DMS 273 (cell line): Measurements from ENCODE around the gene RNF166.

Experiments
- DNase-seq: peaks from one replicate; lab custom pipeline; 2025; ENCODE audit not compliant: unreplicated experiment; lab: John Stamatoyannopoulos, UW

RNF166 gene

DNA sequence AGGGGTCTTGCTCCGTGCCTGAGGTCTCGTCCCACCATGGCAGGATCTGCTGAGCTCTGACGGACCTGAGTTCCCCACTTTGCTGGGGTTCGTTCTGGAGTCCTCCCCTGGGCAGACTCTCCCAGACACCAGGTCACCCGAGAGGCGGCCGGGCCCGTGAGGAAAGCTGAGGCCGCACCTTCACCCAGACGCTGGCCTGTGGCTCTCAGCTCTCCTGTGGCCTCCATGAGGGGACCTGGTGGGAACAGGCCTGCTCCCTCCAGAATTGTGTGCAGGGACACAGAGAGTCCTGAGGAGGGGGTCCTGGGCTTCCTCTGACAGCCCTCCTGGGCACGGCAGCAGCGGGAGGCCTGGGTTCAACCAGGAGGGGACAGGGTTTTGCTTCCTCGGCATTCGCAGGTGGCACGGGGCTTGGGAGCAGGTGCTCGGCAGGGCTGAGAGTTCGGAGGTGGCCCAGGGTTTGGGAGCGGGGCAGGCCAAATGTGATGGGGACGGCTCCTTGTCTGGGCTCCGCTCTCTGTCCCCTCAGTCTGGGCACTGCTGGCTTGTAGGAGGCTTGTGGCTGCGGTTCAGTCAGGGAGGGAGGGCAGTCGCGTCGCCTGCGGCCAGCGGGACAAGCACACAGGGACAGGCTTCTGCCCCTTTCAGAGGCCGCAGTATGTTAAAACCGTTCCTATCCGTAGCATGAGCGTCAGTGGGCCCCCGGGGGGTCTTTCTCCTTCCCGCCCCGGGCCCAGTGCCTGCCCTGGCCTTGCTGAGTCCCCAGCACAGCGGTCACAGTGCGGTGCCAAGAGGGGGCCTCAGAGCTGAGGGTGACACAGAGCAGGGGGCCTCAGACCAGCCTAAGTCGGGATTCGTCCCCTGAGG, 11.8 kb downstream of the RNF166 start:
- no peak for DNase-seq

DNA sequence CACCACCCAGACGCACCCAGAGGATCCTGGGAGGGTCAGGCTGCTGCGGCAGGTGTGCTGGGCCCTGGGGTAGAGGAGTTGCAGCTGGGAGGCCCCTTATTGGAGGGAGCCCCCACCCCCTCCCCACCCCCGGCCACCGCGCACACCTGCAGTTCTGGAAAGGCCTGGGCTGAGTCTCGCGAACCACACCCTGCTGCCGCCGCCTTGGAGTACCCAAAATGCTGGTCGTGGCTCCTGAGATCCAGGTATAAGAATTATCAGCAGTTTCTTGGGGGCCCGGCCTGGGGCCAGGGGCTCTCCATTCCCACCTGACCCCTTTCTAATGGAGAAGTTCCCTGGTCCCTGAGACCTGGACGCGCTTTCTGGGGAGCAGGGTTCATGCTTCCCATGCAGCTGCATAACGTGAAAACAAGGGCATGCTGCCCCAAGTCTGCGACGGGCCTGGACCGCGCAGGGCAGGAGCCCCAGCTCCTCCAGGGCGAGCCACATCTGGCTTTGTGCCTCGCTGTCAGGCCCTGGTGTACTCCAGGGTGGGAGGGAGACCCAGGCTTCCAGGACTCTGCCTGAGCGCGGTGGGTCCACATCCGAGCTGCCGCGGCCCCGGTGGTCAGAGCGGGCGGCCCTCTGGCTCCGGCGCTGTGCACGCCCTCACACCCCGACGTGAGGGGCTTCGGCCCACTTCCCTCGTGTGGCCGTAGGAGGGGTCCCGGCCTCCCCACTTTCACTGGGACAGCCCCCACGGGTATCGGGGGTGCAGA, 12.6 kb downstream of the RNF166 start:
- no peak for DNase-seq

DNA sequence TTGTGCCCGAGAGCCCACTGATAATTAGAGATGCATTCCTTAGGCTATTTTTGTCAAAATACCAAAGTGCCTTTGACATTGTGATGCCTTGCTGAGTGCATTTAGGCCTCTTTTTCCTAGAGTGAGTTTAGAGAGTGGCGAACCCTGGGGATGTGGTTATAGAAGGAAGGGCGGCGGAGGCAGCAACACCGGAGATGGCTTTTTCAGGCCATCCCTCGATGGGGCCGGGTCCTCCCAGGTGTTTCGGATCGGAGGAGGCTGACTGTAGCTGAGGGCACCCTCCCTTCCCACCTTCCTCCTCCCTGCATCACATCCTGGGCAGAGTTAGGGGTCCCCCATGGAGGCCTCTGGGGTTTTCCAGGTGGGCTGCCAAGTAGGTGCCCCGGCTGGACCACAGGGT, 13.3 kb downstream of the RNF166 start:
- DNase-seq: no peak

DNA sequence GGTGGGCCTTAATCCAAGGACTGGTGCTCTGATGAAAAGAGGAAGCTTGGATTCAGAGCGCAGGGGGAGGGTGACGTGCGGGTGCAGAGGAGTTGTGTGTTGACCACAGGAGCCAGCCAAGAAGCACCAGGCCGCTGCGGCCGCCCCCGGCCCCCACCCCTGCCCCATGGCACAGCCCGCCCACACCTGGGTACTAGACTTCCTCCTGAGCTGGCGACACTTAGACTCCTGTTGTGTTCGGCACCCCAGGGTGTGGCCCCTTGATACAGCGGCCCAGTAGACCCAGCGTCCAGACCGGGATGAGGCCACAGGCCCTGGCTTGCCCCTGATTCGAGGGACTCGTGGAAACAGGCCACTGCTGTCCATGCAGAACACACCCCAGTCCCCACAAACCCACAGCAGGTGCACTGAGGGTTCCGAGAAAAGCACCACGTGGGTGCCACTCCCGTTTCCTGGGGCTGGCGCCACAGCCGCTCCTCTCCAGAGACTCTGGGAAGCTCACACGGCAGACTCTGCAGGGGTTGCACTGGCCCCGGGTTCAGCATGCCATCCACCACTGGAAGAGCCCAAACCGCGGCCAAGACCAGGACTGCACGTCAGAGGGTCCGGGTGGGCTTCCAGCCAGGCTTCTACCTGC, 14.2 kb downstream of the RNF166 start:
- DNase-seq: no peak

DNA sequence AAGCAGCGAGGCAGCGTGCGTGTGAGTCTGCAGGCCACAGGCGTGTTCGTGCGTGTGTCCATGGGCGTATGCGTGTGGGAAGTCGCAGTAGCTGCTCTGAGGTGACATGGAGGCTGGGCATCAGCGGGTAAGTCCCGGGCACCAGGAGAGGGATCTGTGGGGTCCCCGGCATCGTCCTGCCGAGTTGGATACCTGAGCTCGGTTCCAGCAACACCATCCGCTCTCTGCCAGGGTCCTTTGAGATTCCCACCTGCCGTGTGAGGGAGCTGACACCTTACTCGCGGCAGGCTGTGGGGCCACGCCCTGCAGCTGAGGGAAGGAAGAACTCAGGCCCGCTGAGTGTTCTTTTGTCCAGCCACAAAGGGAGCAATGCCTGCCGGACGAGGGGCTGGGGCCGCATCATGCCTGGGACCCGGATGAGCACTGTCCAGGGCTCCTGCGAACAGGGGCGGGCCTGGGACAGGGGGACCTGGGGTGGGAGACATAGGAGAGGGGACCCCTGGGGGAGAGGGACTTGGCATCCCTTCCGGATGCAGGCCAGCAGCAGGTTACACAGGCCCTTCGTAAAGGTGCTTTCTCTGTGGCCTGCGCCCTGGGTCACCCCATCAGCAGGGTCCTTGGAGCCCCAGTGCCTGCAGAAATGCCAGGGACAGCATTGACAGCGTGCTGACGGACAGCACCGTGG, 14.9 kb downstream of the RNF166 start:
- DNase-seq: no peak

DNA sequence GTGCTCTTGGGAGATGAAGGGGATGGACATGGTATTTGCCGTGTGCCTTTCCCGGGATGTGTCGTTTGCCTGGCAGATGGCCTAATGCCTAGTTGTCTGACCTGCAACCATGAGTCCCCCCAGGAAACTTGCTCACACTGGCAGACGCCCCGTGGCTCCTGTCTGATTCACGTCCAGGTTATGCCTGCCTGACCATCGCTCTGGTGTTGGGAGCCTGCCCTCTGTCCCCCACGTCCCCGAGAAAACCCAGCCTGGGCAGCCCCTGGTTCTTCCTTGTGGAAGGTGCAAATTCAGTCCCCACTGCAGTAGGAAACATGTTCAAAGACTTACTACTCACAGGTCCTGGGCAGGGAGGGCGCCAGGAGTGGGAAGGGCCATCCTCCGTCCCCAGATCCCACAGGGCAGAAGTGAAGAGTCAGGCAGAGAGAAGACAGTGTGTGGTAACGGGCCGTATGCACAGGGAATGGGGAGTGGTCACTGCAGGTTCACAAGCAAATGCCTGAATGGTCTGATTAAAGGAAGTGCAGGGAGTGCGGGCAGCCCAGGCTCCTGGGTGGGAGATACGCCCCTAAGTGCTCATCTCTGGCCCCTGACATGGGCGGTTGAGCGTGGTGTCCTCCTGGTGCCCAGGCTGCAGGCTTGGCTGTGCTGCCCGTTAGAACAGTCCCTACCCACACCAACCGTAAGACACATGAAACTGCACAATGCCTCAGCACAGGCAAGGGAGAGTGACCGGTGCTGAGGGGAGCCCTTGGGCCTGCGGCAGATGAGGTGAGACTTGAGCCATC, 15.7 kb downstream of the RNF166 start:
- DNase-seq: no peak

DNA sequence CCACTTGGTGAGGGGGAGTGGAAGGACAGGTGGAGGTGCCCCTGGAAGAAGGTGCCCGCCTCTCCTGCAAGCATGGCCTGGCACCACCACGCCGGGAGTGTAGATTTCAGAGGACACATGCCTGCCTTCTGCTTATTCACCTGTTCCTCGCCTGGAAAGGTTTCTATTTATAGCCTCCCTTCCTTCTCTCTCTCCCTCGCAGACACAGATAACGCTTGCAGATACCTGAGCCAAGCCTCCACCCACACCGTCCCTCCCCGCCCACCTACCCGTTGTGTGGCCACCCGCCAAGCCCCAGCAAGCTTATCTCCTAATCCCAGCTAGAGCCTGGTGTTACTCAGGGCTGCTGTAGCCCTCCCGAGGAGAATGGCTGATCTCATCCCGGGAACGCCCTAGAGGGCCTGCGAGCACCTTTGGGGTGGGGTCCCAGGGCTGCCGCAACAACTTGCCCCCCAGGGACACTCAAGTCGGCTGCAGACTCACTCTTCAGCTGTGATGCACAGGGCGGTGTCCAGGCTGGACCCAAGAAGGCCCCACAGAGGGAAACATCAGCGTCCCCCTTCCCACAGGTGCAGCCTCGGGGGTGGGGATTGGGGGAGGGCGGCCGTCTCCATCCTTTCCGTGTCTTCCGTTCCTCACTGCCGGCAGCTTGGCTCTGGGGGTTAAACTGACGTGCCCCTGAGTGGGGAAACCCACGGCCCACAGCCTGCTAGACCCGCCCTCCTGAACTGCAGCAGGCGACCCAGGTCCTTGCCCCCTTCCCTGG, 18.0 kb downstream of the RNF166 start:
- DNase-seq: peak; percentile 57

DNA sequence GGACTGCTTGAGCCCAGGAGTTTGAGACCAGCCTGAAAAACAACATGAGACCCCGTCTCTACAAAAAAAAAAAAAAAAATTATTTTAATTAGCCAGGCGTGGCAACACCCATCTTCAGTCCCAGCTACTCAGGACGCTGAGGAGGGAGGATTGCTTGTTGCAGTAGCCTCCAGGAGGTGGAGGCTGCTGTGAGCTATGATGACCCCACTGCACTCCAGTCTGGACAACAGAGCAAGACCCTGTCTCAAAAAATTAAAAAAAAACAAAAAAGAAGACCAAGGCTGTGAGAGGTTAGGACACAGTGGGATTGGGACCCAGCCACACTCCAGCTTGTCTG, 18.6 kb downstream of the RNF166 start:
- no peak for DNase-seq

DNA sequence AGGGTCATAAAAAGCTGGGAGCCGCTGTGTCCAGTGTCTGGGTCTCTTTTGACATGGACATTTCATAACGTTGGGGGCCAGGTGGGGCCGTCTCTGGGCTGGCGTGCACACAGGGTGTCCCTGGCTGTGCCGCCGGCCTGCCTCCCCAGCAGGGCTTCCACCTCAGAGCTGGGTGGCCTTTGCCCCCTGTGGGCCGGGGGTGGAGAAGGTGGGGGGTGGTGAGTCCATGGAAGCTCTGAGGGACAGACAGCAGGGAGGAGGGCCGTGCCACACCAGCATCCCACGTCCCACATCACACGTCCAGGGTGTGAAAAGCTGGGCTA, 19.0 kb downstream of the RNF166 start:
- no peak for DNase-seq

DNA sequence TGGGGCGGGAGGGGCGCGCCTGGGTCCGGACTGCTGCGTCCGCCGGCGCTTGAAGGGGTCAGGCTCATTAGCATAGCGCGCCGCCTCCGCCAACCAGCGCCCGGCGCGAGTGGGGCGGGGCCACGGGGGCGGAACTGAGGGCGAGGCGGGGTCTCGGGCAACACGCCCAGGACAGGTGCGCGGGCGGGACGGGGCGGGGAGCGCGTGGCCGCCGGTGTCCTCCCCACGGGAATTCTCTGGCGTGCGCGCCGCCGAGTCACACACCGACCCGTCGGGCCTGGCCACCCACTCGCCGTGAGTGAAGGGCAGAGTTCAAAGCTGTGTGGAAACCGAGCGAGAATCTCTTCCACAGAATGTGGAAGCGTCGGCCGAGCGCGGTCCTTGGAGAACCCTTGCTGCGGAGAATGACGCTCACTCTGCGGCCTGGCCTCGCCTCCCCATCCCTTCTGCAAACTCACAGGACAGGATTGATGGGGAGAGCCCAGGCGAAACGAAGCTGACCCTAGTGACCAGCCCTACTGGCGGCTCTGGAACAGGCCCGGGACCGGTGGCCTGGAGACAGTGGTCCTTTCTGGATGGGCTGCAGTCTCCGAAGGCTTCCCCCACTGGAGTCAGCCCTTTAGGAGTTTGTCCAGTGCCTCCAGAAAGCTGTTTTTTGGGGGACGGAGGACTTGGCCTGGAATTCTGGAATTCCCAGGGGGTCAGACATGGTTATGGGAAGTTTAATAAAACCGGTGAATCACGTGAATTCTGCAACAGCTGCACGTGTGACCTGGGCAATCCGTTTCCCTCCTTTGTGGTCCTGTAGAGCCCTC, 19.6 kb downstream of the RNF166 start, which contains the start of gene SNAI3:
SNAI3 (minus strand) TSS at position 69 of the 815 bp plus-strand sequence. CDS start 101 bp downstream, outside the sequence.
- DNase-seq: peak; percentile 91

DNA sequence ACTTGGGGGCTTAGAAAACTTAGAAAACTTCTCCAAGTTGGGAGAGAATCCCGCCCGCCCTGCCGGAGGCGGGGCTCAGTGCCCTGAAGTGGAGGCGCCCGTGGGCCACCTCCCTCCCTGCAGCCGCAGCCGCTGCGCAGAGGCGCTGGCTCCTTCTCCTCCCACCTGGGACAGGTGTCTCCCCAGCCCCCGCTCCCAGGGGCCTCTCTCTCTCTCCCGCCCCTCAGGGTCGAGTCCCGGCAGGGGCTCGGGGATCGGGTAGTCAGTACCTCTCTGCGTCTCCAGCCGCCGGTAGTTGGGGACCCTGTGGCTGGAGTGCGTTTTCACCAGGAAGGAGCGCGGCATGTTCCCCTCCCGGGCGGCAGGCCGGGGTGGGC, 20.2 kb downstream of the RNF166 start:
- peak; percentile 68 for DNase-seq

DNA sequence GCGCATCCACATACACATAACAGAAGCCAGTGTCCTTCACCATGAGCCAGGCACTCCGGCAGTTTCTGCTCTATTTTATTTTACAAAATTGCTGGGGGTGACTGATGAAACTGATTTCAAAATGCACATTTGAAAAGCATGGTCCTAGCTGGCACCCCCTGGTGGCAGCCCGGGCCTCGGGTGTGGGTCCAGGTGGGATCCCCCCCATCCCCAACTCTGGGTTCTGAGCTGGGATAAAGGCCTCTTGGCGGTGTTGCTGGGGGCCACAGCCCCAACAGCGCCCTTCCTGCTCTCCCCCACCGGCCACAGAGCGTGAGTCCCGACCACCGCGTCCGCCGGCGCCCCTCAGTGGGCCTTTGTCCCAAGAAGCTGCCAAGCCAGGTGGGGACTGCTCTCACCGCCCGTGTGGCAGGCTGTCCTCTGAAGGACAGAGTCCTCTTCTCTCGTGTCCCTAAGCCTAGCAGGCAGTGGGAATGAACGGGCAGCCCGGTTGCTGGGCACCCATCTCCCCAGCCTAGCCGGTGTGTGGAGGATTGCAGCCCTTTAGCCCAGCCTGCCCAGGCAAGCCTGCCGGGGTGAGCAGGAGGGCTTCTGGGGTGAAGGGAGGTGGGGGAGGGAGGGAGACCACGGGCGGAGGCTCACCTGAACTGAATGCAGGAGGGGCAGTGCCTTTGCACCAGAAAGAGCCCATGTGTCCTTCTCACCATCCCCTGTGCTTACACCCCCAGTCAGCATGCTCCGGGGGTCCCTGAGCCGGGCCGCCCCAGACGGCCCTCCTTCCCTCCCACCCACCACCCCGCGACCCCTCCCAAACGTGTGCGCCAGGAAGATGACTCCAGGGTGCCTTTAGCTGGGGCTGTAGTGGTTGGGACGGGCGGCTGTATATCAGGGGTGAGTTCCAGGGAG, 20.8 kb downstream of the RNF166 start:
- peak; percentile 67 for DNase-seq

DNA sequence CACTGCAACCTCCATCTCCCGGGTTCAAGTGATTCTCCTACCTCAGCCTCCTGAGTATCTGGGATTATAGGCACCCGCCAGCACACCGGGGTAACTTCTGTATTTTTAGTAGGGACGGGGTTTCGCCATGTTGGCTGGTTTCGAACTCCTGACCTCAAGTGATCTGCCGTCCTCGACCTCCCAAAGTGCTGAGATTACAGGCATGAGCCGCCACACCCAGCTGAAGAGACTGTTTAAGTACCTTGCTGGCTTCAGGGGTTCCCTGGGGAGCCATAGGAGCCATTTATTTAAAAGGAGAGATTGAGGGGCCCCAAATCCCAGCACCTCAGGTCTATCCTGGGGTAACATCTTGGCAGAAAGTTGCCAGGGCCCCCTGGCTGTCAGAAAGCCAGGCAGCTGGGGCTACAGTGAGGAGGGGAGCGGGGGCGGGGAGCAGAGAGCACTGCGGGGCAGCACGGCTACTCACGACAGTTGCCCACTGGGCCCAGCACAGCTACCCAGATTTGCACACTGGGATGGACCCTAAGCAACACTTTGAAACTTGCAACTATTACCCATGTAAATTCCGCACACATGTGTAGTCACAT, 21.5 kb downstream of the RNF166 start:
- no peak for DNase-seq

DNA sequence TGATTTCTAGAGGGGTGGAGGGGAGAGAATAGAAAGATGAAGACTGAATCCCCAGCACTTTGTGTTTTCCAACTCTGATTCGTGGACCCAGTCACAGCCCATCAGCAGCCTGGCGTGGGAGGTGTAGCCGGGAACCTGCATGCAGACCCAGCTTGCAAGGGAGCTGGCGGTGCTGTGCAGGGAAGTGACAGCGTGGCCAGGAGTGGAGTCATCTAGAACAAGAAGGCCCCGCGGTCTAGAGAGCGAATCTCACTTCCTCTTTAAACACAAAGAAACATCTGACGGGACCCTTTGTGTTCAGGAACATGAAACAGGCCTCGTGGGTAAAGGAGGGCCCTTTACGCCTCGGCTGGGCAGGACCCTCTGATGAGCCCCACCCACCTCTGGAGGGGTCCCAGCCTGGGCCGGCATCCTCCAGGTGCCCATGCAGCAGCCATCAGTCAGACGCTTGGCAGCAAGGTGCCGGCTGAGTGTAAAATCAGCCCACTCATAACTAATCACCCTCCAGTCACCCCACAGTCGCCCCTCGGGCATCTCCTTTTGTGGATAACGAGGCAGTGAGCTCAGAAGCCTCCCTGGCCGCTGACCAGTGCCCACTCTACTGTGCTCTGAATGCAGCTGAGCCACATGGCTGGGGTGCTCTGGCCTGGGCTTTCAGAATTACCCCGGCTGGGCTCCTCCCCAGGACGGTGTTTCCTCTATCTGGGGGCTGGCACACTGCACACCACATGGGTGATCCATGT, 24.3 kb downstream of the RNF166 start:
- DNase-seq: no peak

DNA sequence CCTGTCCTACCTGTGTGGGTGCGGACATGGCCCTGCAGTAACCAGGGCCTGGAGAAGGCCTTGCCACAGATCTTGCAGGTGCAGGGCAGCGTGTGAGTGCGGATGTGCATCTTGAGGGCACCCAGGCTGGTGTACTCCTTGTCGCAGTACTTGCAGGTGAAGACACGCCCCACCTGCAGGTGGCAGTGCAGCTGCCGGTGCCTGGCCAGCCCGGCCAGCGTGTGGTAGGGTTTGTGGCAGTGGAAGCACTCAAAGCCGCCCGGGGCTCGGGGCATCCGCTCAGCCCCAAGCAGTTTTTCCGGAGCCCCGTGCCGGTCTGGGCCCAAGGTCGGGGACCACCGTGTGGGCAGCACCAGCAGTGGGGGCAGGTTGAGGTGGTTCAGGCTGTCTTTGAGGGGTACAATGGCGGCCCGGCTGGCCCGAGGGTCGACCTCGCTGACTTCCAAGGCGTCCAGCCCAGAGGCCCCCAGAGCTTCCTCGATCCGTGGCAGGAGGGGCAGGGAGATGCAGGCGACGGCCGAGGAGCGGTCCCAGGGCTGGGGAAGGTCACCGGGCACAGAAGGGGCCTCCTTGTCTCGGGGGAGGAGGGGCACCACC, 25.0 kb downstream of the RNF166 start:
- DNase-seq: peak; percentile 51

DNA sequence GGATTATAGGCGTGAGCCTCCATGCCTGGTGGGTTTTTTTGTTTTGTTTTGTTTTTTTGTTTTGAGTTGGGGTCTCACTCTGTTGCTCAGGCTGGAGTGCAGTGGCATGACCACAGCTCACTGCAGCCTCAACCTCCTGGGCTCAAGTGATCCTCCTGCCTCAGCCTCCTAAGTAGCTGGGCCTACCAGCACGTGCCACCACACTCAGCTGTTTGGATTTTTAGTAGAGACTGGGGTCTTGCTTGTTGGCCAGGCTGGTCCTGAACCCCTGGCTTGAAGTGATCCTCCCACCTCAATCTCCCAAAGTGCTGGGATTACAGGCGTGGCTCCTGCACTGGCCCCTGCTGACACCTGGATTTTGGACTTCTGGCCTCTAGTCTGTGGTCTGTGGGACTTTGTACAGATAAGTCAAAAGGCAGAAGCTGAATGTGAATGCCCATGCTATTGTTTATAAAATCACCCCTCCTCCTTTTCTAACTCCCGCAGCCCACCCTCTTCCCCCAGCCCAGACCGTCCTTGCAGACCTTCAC, 25.6 kb downstream of the RNF166 start:
- DNase-seq: no peak
